AG09309 (cell line): ENCODE data around the gene FAM78A.

Experiments used
- DNase-seq: peaks from one replicate; pipeline ENCODE4 v3.0.0-alpha.2; 2010; ENCODE audit warnings: low read depth
- H3K4me3 ChIP-seq: 2 replicates; pipeline ENCODE4 v1.5.1; 2011; ENCODE audit warnings: mild to moderate bottlenecking, low read depth, low read length, moderate library complexity; ENCODE audit not compliant: control insufficient read depth
- TF ChIP-seq, protein P1 (sequence below): IDR thresholded peaks from 2 replicates; pipeline ENCODE4 v1.5.1; 2011; ENCODE audit warnings: mild to moderate bottlenecking, low read depth, low read length, inconsistent platforms; ENCODE audit not compliant: insufficient read depth, control insufficient read depth; ENCODE audit errors: missing control alignments

FAM78A gene

GRCh38 chr9:131297903-131298302 is 21.6 kb upstream of the FAM78A start:
- H3K4me3 ChIP-seq, result no peak overlapping the region
- peak; percentile 11 for DNase-seq
- TF ChIP-seq, protein P1, sequence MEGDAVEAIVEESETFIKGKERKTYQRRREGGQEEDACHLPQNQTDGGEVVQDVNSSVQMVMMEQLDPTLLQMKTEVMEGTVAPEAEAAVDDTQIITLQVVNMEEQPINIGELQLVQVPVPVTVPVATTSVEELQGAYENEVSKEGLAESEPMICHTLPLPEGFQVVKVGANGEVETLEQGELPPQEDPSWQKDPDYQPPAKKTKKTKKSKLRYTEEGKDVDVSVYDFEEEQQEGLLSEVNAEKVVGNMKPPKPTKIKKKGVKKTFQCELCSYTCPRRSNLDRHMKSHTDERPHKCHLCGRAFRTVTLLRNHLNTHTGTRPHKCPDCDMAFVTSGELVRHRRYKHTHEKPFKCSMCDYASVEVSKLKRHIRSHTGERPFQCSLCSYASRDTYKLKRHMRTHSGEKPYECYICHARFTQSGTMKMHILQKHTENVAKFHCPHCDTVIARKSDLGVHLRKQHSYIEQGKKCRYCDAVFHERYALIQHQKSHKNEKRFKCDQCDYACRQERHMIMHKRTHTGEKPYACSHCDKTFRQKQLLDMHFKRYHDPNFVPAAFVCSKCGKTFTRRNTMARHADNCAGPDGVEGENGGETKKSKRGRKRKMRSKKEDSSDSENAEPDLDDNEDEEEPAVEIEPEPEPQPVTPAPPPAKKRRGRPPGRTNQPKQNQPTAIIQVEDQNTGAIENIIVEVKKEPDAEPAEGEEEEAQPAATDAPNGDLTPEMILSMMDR, result no peak

DNA sequence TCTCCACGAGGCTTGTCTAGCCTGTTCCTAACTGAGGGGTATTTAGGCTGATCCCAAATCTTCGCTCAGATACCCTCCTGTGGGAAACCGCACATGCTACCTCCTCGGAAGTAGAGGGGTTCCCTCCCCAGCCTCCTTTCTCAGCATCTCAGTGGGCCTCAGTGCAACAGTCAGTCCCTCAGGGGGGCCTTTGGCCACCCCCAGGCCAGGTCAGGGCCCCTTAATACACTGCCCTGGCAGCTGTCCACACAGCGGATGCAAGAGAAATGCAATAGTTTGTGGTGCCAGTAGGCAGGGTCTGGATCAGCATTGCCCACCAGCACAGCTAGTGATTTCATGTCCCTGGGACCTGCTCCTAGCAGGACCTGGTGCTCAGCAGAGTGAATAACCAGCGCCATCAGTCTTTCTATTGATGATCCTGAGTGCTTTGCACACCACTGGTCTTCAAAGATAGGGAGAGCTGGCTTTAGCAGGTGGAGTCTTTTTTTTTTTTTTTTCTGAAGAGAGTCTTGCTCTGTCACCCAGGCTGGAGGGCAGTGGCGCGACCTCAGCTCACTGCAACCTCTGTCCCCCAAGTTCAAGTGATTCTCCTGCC is 20.7 kb upstream of the FAM78A start:
- TF ChIP-seq, protein P1, result no peak
- H3K4me3 ChIP-seq, result no peak overlapping the region
- no peak for DNase-seq

- no peak overlapping the region for H3K4me3 ChIP-seq
- TF ChIP-seq, protein P1, result no peak
- no peak for DNase-seq
These were observed 20.1 kb upstream of the FAM78A start for GRCh38 chr9:131296460-131296859.

GRCh38 chr9:131292937-131293336 is 16.6 kb upstream of the FAM78A start:
- DNase-seq, result no peak
- no peak overlapping the region for H3K4me3 ChIP-seq
- TF ChIP-seq, protein P1, result no peak

- TF ChIP-seq, protein P1, result no peak
- DNase-seq, result no peak
- no peak overlapping the region for H3K4me3 ChIP-seq
These were observed 15.5 kb upstream of the FAM78A start for GRCh38 chr9:131291795-131292315.

- TF ChIP-seq, protein P1, result no peak
These were observed 14.6 kb upstream of the FAM78A start for GRCh38 chr9:131290767-131291370.

More at GRCh38 chr9:131290767-131291370, 14.6 kb upstream of the FAM78A start:
- peak overlapping the region; percentile 61 for H3K4me3 ChIP-seq
- no peak for DNase-seq
